H9 (cell line): ENCODE measurements around the gene ACTN4. TPM values are rescaled to one million over a fixed set of nuclear protein-coding genes. Genes with fewer than 3 reads are reported as not detected.

Experiments used
- DNase-seq: peaks from one replicate; pipeline ENCODE4 v3.0.0-alpha.2; 2017
- H2AFZ ChIP-seq: one replicate; pipeline ENCODE4 v1.6.1; 2013; ENCODE audit warnings: mild to moderate bottlenecking, low read length, control low read depth, moderate library complexity
- H2AK5ac ChIP-seq: 2 replicates; pipeline ENCODE4 v1.6.1; 2013; ENCODE audit warnings: low read length, control low read depth, mixed read lengths; ENCODE audit not compliant: insufficient read length
- H2BK120ac ChIP-seq: one replicate; pipeline ENCODE4 v1.6.1; 2013; ENCODE audit warnings: low read depth, mild to moderate bottlenecking, low read length, control low read depth, inconsistent platforms; ENCODE audit not compliant: poor library complexity, severe bottlenecking
- H2BK12ac ChIP-seq: 2 replicates; pipeline ENCODE4 v1.6.1; 2013; ENCODE audit warnings: low read length, control low read depth, mixed read lengths, low read depth; ENCODE audit not compliant: insufficient read length
- H2BK15ac ChIP-seq: 2 replicates; pipeline ENCODE4 v1.6.1; 2013; ENCODE audit warnings: low read depth, low read length, control low read depth
- H2BK20ac ChIP-seq: one replicate; pipeline ENCODE4 v1.6.1; 2013; ENCODE audit warnings: low read depth, mild to moderate bottlenecking, low read length, control low read depth, inconsistent platforms; ENCODE audit not compliant: poor library complexity, severe bottlenecking
- H2BK5ac ChIP-seq: 2 replicates; pipeline ENCODE4 v1.6.1; 2013; ENCODE audit warnings: low read length, control low read depth, mixed read lengths; ENCODE audit not compliant: insufficient read length
- H3K14ac ChIP-seq: 2 replicates; pipeline ENCODE4 v1.6.1; 2013; ENCODE audit warnings: low read length, control low read depth; ENCODE audit not compliant: insufficient read depth
- H3K18ac ChIP-seq: 2 replicates; pipeline ENCODE4 v1.6.1; 2013; ENCODE audit warnings: low read depth, mild to moderate bottlenecking, mixed read lengths, low read length, control low read depth; ENCODE audit not compliant: insufficient read length
- H3K23ac ChIP-seq: 2 replicates; pipeline ENCODE4 v1.6.1; 2013; ENCODE audit warnings: low read length, control low read depth, mixed read lengths, low read depth; ENCODE audit not compliant: insufficient read length
- H3K23me2 ChIP-seq: 2 replicates; pipeline ENCODE4 v1.6.1; 2013; ENCODE audit warnings: low read depth, mild to moderate bottlenecking, mixed read lengths, low read length, control low read depth; ENCODE audit not compliant: insufficient read length, poor library complexity, severe bottlenecking
- H3K27ac ChIP-seq: 2 replicates; pipeline ENCODE4 v1.5.1; 2013; ENCODE audit warnings: low read length, control low read depth, mixed read lengths, low read depth; ENCODE audit not compliant: insufficient read length
- H3K27me3 ChIP-seq: 2 replicates; pipeline ENCODE4 v1.6.1; 2013; ENCODE audit warnings: low read length, control low read depth, inconsistent platforms; ENCODE audit not compliant: insufficient read depth
- H3K4ac ChIP-seq: 2 replicates; pipeline ENCODE4 v1.6.1; 2013; ENCODE audit warnings: low read depth, mild to moderate bottlenecking, control low read depth, inconsistent platforms, low read length, moderate library complexity
- H3K4me1 ChIP-seq: 2 replicates; pipeline ENCODE4 v1.6.1; 2013; ENCODE audit warnings: low read length, control low read depth, inconsistent platforms; ENCODE audit not compliant: insufficient read depth
- H3K4me2 ChIP-seq: 2 replicates; pipeline ENCODE4 v1.6.1; 2013; ENCODE audit warnings: low read length, control low read depth, mixed read lengths; ENCODE audit not compliant: insufficient read length, insufficient read depth
- H3K56ac ChIP-seq: 2 replicates; pipeline ENCODE4 v1.6.1; 2013; ENCODE audit warnings: low read depth, mild to moderate bottlenecking, mixed read lengths, low read length, control low read depth; ENCODE audit not compliant: insufficient read length
- H3K79me1 ChIP-seq: 2 replicates; pipeline ENCODE4 v1.6.1; 2013; ENCODE audit warnings: low read depth, mild to moderate bottlenecking, moderate library complexity, low read length, control low read depth, inconsistent platforms; ENCODE audit not compliant: insufficient read depth, poor library complexity, severe bottlenecking
- H3K79me2 ChIP-seq: 2 replicates; pipeline ENCODE4 v1.6.1; 2013; ENCODE audit warnings: low read length, control low read depth, inconsistent platforms; ENCODE audit not compliant: insufficient read depth
- H3K9ac ChIP-seq: 2 replicates; pipeline ENCODE4 v1.6.1; 2013; ENCODE audit warnings: low read length, control low read depth, mixed read lengths; ENCODE audit not compliant: insufficient read length; ENCODE audit errors: extremely low read depth
- H3K9me3 ChIP-seq: one replicate; pipeline ENCODE4 v1.6.1; 2013; ENCODE audit warnings: low read depth, low read length, inconsistent platforms; ENCODE audit not compliant: control insufficient read depth
- H3T11ph ChIP-seq: one replicate; pipeline ENCODE4 v1.6.1; 2013; ENCODE audit warnings: mild to moderate bottlenecking, low read length, control low read depth, inconsistent platforms
- H4K20me1 ChIP-seq: one replicate; pipeline ENCODE4 v1.6.1; 2013; ENCODE audit not compliant: control insufficient read depth, insufficient read length, insufficient read depth
- H4K5ac ChIP-seq: 2 replicates; pipeline ENCODE4 v1.6.1; 2013; ENCODE audit warnings: low read depth, mild to moderate bottlenecking, mixed read lengths, low read length, control low read depth; ENCODE audit not compliant: insufficient read length
- H4K8ac ChIP-seq: replicated peaks from 2 replicates; pipeline ENCODE4 v1.6.1; 2013; ENCODE audit warnings: low read length, control low read depth, mixed read lengths, low read depth; ENCODE audit not compliant: insufficient read length
- H4K91ac ChIP-seq: 2 replicates; pipeline ENCODE4 v1.6.1; 2013; ENCODE audit warnings: low read depth, mild to moderate bottlenecking, moderate library complexity, mixed read lengths, low read length, control low read depth; ENCODE audit not compliant: insufficient read length
- H3K27ac Mint-ChIP-seq, 3 experiments: 2 replicates in 2 of 3; 3 replicates in 1 of 3; pipeline ENCODE4 v1.8.0; 2020 to 2021; ENCODE audit warnings: mixed read lengths in 3 of 3, mild to moderate bottlenecking in 1 of 3, moderate library complexity in 1 of 3
- H3K27me3 Mint-ChIP-seq: 2 replicates; pipeline ENCODE4 v1.8.0; 2021; ENCODE audit warnings: low read depth, mild to moderate bottlenecking, moderate library complexity, mixed read lengths
- H3K36me3 Mint-ChIP-seq, 3 experiments: 2 replicates in 2 of 3; 3 replicates in 1 of 3; pipeline ENCODE4 v1.8.0; 2020 to 2021; ENCODE audit warnings: low read depth in 3 of 3, mixed read lengths in 3 of 3; ENCODE audit not compliant: insufficient read depth in 1 of 3
- H3K4me1 Mint-ChIP-seq, 2 experiments: 2 replicates each; pipeline ENCODE4 v1.8.0; 2020; ENCODE audit warnings: mixed read lengths in 2 of 2
- H3K4me3 Mint-ChIP-seq, 2 experiments: 2 replicates in 1 of 2; 3 replicates in 1 of 2; pipeline ENCODE4 v1.8.0; 2020 to 2021; ENCODE audit warnings: mild to moderate bottlenecking in 2 of 2, mixed read lengths in 2 of 2, moderate library complexity in 1 of 2
- H3K9me3 Mint-ChIP-seq, 2 experiments: 2 replicates in 1 of 2; 3 replicates in 1 of 2; pipeline ENCODE4 v1.8.0; 2020; ENCODE audit warnings: mild to moderate bottlenecking in 2 of 2, mixed read lengths in 2 of 2, moderate library complexity in 1 of 2
- WGBS: extraction: QIAGEN DNeasy Blood & Tissue Kit; methylation state at CpG from one replicate; pipeline ENCODE4 v1.1.7; 2013; ENCODE audit warnings: missing lambda C conversion rate, low lambda C conversion rate, mixed read lengths; ENCODE audit not compliant: insufficient read length; ENCODE audit errors: extremely low coverage; 5-methylcytosine and 5-hydroxymethylcytosine counted together
- total RNA-seq: library from RNA; stranded (reverse); gene quantifications from 2 replicates; pipeline ENCODE4 v1.2.1, GENCODE V29; 2021
- TF ChIP-seq, protein P1 (sequence below): fragments of 200-600 bp; sonication (generic); conservative IDR thresholded peaks from 3 replicates; pipeline ENCODE4 v1.8.0; 2021; ENCODE audit warnings: antibody characterized with exemption, mild to moderate bottlenecking

The ACTN4 gene
- total RNA-seq, 1 experiment from 2014 or later: 369 TPM

- Histone ChIP-seq H3K79me2 (peaks cover 5% of the 10 kb centered on the region; the same call in 1 of the 2 replicates), H3K18ac (no peak overlapping the region), H2BK5ac (no peak overlapping the region), H3K27me3 (no peaks in the 10 kb centered on the region), H4K8ac (no peak overlapping the region), H3K56ac (no peak overlapping the region), H2BK20ac (no peak overlapping the region), H3K23me2 (no peaks in the 10 kb centered on the region), H3K9ac (no peak overlapping the region), H3K4me2 (no peak overlapping the region), H2BK12ac (no peak overlapping the region), H3K4ac (no peak overlapping the region), H4K91ac (no peak overlapping the region), H3T11ph (no peak overlapping the region), H2AFZ (no peak overlapping the region), H4K5ac (no peak overlapping the region), H2BK15ac (no peak overlapping the region), H3K9me3 (no peaks in the 10 kb centered on the region), H3K14ac (no peak overlapping the region), H2BK120ac (no peak overlapping the region), H3K27ac (no peak overlapping the region), H3K4me1 (no peaks in the 10 kb centered on the region; the same call in 1 of the 2 replicates), H2AK5ac (no peak overlapping the region), H3K23ac (no peak overlapping the region), H3K79me1 (no peaks in the 10 kb centered on the region), H4K20me1 (no peaks in the 10 kb centered on the region)
- H3K27me3 Mint-ChIP-seq: no peaks in the 10 kb centered on the region; the same call in 1 of the 2 replicates
- DNase-seq: no peak
- no peak overlapping the region for H3K27ac Mint-ChIP-seq
- no CpG with 5 or more reads among the region's 11 CpGs for WGBS
- H3K36me3 Mint-ChIP-seq: peaks cover 25 to 70% (median 54%) of the 10 kb centered on the region in 3 experiments; a peak in 6 of 7 replicates
- no peaks in the 10 kb centered on the region; a peak in 1 of 5 replicates for H3K9me3 Mint-ChIP-seq
- peaks cover 23% of the 10 kb centered on the region in 2 experiments for H3K4me1 Mint-ChIP-seq
- no peak overlapping the region for H3K4me3 Mint-ChIP-seq
- TF ChIP-seq, protein P1, sequence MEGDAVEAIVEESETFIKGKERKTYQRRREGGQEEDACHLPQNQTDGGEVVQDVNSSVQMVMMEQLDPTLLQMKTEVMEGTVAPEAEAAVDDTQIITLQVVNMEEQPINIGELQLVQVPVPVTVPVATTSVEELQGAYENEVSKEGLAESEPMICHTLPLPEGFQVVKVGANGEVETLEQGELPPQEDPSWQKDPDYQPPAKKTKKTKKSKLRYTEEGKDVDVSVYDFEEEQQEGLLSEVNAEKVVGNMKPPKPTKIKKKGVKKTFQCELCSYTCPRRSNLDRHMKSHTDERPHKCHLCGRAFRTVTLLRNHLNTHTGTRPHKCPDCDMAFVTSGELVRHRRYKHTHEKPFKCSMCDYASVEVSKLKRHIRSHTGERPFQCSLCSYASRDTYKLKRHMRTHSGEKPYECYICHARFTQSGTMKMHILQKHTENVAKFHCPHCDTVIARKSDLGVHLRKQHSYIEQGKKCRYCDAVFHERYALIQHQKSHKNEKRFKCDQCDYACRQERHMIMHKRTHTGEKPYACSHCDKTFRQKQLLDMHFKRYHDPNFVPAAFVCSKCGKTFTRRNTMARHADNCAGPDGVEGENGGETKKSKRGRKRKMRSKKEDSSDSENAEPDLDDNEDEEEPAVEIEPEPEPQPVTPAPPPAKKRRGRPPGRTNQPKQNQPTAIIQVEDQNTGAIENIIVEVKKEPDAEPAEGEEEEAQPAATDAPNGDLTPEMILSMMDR: no peak
These were observed 54.1 kb downstream of the ACTN4 start for GRCh38 chr19:38701455-38702063.
